ENCODE data around the gene KIF6.

GRCh38 chr6:39421383-39422225, 303.6 kb downstream of the KIF6 start:
- TF ChIP-seq CTCF (IDR thresholded peaks at IDR 0.05; ENCODE audit: low read length) = no peak
- no peak for TF ChIP-seq EZH2 (IDR thresholded peaks at IDR 0.05; ENCODE audit: borderline replicate concordance, low read length)

All from OCI-LY1 (cell line).